Activated CD8-positive, alpha-beta T cell treated with anti-CD3 and anti-CD28 coated beads for 36 hours (primary cell): Measurements from ENCODE around the gene TDRD10. TPM values are rescaled to one million over a fixed set of nuclear protein-coding genes. Genes with fewer than 3 reads are reported as not detected.

Source experiments
- ATAC-seq: fragments of 200-7000 bp; cut with Tn5 transposase; one replicate; pipeline ENCODE4 v1.10.0; 2021; ENCODE audit warnings: mild to moderate bottlenecking, moderate library complexity
- CTCF ChIA-PET: fragments of 350-600 bp; sonication (Branson Sonifier 250); formaldehyde crosslinking; loops from one replicate; lab custom pipeline; 2021; ENCODE audit warnings: antibody characterized with exemption; lab: Charles Lee
- POLR2A ChIA-PET: fragments of 350-600 bp; sonication (Branson Sonifier 250); formaldehyde crosslinking; loops from one replicate; lab custom pipeline; 2021; ENCODE audit warnings: antibody characterized with exemption; lab: Charles Lee
- DNase-seq: peaks from one replicate; pipeline ENCODE4 v3.0.0-alpha.2; 2020
- H3K27ac Mint-ChIP-seq: one replicate; pipeline ENCODE4 v1.8.0; 2021; ENCODE audit warnings: mild to moderate bottlenecking, mixed read lengths
- H3K27me3 Mint-ChIP-seq: one replicate; pipeline ENCODE4 v1.8.0; 2021; ENCODE audit warnings: mixed read lengths
- H3K36me3 Mint-ChIP-seq: one replicate; pipeline ENCODE4 v1.8.0; 2021; ENCODE audit warnings: low read depth, mixed read lengths
- H3K4me1 Mint-ChIP-seq: one replicate; pipeline ENCODE4 v1.8.0; 2021; ENCODE audit warnings: low read depth, mixed read lengths
- H3K4me3 Mint-ChIP-seq: one replicate; pipeline ENCODE4 v1.8.0; 2021; ENCODE audit warnings: mild to moderate bottlenecking, moderate library complexity, mixed read lengths
- H3K9me3 Mint-ChIP-seq: one replicate; pipeline ENCODE4 v1.8.0; 2021; ENCODE audit warnings: mixed read lengths
- CTCF ChIP-seq: fragments of 200-600 bp; IDR thresholded peaks from one replicate; pipeline ENCODE4 v1.8.0; 2022; ENCODE audit warnings: antibody characterized with exemption, mild to moderate bottlenecking
- intact Hi-C: fragments of 100-400 bp; cut with micrococcal nuclease; formaldehyde crosslinking; loops from one replicate; pipeline ENCODE4 v1.10.0; 2022
- total RNA-seq, 2 experiments: library from RNA; stranded (reverse); gene quantifications; one replicate each; pipeline ENCODE4 v1.2.3, GENCODE V29; 2021

Gene TDRD10
- total RNA-seq, 2 experiments from 2014 or later = not detected

- ChIA-PET POLR2A (no interaction called here), CTCF (no interaction called here)
- Mint-ChIP-seq H3K36me3 (no peaks in the 10 kb centered on the region), H3K9me3 (no peaks in the 10 kb centered on the region), H3K4me1 (peaks cover 21% of the 10 kb centered on the region), H3K27ac (no peak overlapping the region), H3K27me3 (no peaks in the 10 kb centered on the region), H3K4me3 (no peak overlapping the region)
- no peak for ATAC-seq
- intact Hi-C loops = loop anchor here (10.0 kb wide), 1 partner anchor 125 kb away; no protein-coding TSS in a partner anchor
- DNase-seq = no peak
- TF ChIP-seq CTCF = no peak
Measured at GRCh38 chr1:154469844-154470560, 32.0 kb upstream of the TDRD10 start.

- ATAC-seq (no peak), DNase-seq (no peak)
- TF ChIP-seq CTCF = no peak
- peaks cover 13% of the 10 kb centered on the region for H3K4me1 Mint-ChIP-seq
- H3K27ac Mint-ChIP-seq = no peak overlapping the region
- POLR2A ChIA-PET = no interaction called here
- intact Hi-C loops = loop anchor here (10.0 kb wide), 1 partner anchor 127 kb away; no protein-coding TSS in a partner anchor
- H3K36me3 Mint-ChIP-seq = no peaks in the 10 kb centered on the region
- H3K4me3 Mint-ChIP-seq = no peak overlapping the region
- H3K9me3 Mint-ChIP-seq = no peaks in the 10 kb centered on the region
- no peaks in the 10 kb centered on the region for H3K27me3 Mint-ChIP-seq
- CTCF ChIA-PET = interaction anchor here (0.7 to 1.8 kb wide), 4 partner anchors 8 to 75 kb away, joined by 3 to 7 read pairs (median 4); no protein-coding TSS in a partner anchor
Measured at GRCh38 chr1:154471304-154471703, 30.7 kb upstream of the TDRD10 start.

- Mint-ChIP-seq H3K9me3 (no peaks in the 10 kb centered on the region), H3K36me3 (no peaks in the 10 kb centered on the region), H3K4me3 (no peak overlapping the region), H3K4me1 (peaks cover 15% of the 10 kb centered on the region), H3K27ac (no peak overlapping the region), H3K27me3 (no peaks in the 10 kb centered on the region)
- ChIA-PET POLR2A (no interaction called here), CTCF (interaction anchor here (2.6 kb wide), 1 partner anchor 71 kb away, joined by 13 read pairs; no protein-coding TSS in a partner anchor)
- DNase-seq (no peak), ATAC-seq (no peak)
- intact Hi-C loops = loop anchor here (10.0 kb wide), 1 partner anchor 130 kb away; no protein-coding TSS in a partner anchor
- no peak for TF ChIP-seq CTCF
Measured at GRCh38 chr1:154474802-154475201, 27.2 kb upstream of the TDRD10 start.

GRCh38 chr1:154476791-154477190, 25.2 kb upstream of the TDRD10 start:
- no peaks in the 10 kb centered on the region for H3K36me3 Mint-ChIP-seq
- intact Hi-C loops = loop anchor here (10.0 kb wide), 1 partner anchor 132 kb away; no protein-coding TSS in a partner anchor
- DNase-seq = no peak
- ChIA-PET POLR2A (no interaction called here), CTCF (interaction anchor here (2.6 kb wide), 1 partner anchor 69 kb away, joined by 13 read pairs; no protein-coding TSS in a partner anchor)
- no peaks in the 10 kb centered on the region for H3K9me3 Mint-ChIP-seq
- no peak for ATAC-seq
- no peak overlapping the region for H3K4me3 Mint-ChIP-seq
- peaks cover 18% of the 10 kb centered on the region for H3K4me1 Mint-ChIP-seq
- H3K27me3 Mint-ChIP-seq = no peaks in the 10 kb centered on the region
- no peak for TF ChIP-seq CTCF
- no peak overlapping the region for H3K27ac Mint-ChIP-seq

- TF ChIP-seq CTCF = no peak
- Mint-ChIP-seq H3K27ac (no peak overlapping the region), H3K4me3 (no peak overlapping the region), H3K4me1 (peaks cover 18% of the 10 kb centered on the region), H3K9me3 (no peaks in the 10 kb centered on the region), H3K27me3 (no peaks in the 10 kb centered on the region), H3K36me3 (no peaks in the 10 kb centered on the region)
- ATAC-seq (no peak), DNase-seq (no peak)
- ChIA-PET CTCF (interaction anchor here (0.6 to 5.8 kb wide), 5 partner anchors 13 to 68 kb away, joined by 3 to 127 read pairs (median 6); no protein-coding TSS in a partner anchor), POLR2A (no interaction called here)
- intact Hi-C loops = loop anchor here (10.0 kb wide), 1 partner anchor 133 kb away; no protein-coding TSS in a partner anchor
Measured at GRCh38 chr1:154478013-154478412, 24.0 kb upstream of the TDRD10 start.
